ENCODE measurements around the gene ARHGEF28. TPM values are rescaled to one million over a fixed set of nuclear protein-coding genes. Genes with fewer than 3 reads are reported as not detected.

ARHGEF28 gene
- total and polyA plus RNA-seq, 2 of the 4 experiments (the other 2 are of a cell fraction) = 3.6 to 16.0 TPM

DNA sequence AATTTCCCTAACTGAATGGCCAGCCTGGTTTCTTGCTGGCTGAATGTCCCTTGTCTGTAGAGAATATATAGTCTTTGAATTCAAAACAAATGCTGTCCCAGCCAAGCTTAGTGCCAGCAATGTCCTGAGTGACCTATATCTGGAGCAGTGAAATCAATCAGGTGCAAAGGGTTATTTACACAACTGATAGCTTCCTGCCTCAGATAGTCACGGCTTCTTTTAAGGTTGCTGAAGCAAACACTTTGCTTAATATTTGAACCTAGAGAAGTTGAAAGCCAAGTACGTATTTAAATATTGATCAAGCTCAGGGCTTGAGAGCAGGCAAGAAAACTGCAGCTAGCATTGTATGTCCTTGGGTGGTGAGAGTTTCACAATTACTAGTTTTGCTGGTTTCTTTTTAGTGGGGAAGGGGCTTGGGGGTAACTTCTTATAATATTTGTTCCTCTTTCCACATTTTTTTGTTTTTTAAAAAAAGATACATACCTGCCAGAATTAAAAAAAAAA is 2.0 kb upstream of the ARHGEF28 start:
- H2AK5ac ChIP-seq (ENCODE audit: low read depth, low read length) = no peak overlapping the region
- no peaks in the 10 kb centered on the region for H3K27me3 ChIP-seq (ENCODE audit: control insufficient read depth, insufficient read depth, low read length)
- ATAC-seq (ENCODE audit: low read depth) (no peak), DNase-seq (no peak)
- H3K9me3 ChIP-seq (ENCODE audit: control insufficient read depth, insufficient read depth, low read length) = no peaks in the 10 kb centered on the region
- H4K8ac ChIP-seq (ENCODE audit: low read depth in 2 of 2, low read length in 2 of 2) = no peak overlapping the region
- no peak overlapping the region for H3K4me3 ChIP-seq (ENCODE audit: insufficient read depth, low read depth, low read length)
- H3K18ac ChIP-seq (ENCODE audit: low read depth, low read length) = no peak overlapping the region
- no peak overlapping the region for H2AK9ac ChIP-seq (replicated peaks; ENCODE audit: low read depth, low read length, poor library complexity)
- no CpG with 5 or more reads among the region's 2 CpGs for WGBS, 2 experiments (ENCODE audit: extremely low coverage in 2 of 2, insufficient read length in 1 of 2)
- H3K4ac ChIP-seq (ENCODE audit: low read depth, low read length) = no peak overlapping the region
- H2BK120ac ChIP-seq (ENCODE audit: low read depth, low read length) = no peak overlapping the region
- ChIA-PET POLR2A (ENCODE audit: unreplicated experiment) (interaction anchor here (0.5 kb wide), 1 partner anchor 19 kb away, joined by 3 read pairs; no protein-coding TSS in a partner anchor), CTCF (no interaction called here)
- in situ Hi-C loops (cut with MboI; ENCODE audit: low sequenced_read_pairs) = no loop called here
- H2AFZ ChIP-seq (replicated peaks; ENCODE audit: low read length, poor library complexity) = no peak overlapping the region
- intact Hi-C loops (cut with micrococcal nuclease) = no loop called here
- no peak overlapping the region for H3K23ac ChIP-seq (ENCODE audit: low read depth, low read length)
- peaks cover 3% of the 10 kb centered on the region; the same call in 1 of the 2 replicates for H3K4me1 ChIP-seq (ENCODE audit: control insufficient read depth, insufficient read depth, low read length)
- no peak overlapping the region for H2BK15ac ChIP-seq (ENCODE audit: low read depth, low read length)
- H4K20me1 ChIP-seq (ENCODE audit: insufficient read depth, low read length) = no peaks in the 10 kb centered on the region
- H3K79me1 ChIP-seq (ENCODE audit: low read depth in 1 of 2, low read length in 2 of 2) = peaks cover 4 to 31% of the 10 kb centered on the region in 2 experiments
- H3K27ac ChIP-seq (ENCODE audit: insufficient read depth, low read length) = no peak overlapping the region
- H2BK5ac ChIP-seq (ENCODE audit: low read depth, low read length, poor library complexity, severe bottlenecking) = no peak overlapping the region
- no peak overlapping the region for H3K4me2 ChIP-seq (ENCODE audit: low read depth, low read length)
- H4K91ac ChIP-seq (ENCODE audit: insufficient read depth, low read depth, low read length) = no peak overlapping the region
- H3K9ac ChIP-seq (ENCODE audit: low read depth, low read length) = no peak overlapping the region
- no peak overlapping the region for H3K56ac ChIP-seq (ENCODE audit: extremely low read depth, insufficient read depth, low read length)
- BruUV-seq (replicated peaks) = no TSS peak
- H3K9me1 ChIP-seq (ENCODE audit: insufficient read depth, low read length) = peaks cover 3% of the 10 kb centered on the region; the same call in 1 of the 2 replicates
- H3K14ac ChIP-seq (replicated peaks; ENCODE audit: low read depth, low read length) = no peak overlapping the region
- no peaks in the 10 kb centered on the region for H3K36me3 ChIP-seq (ENCODE audit: control insufficient read depth, insufficient read depth, low read length)
- H2BK20ac ChIP-seq (ENCODE audit: low read depth, low read length) = peak overlapping the region; percentile 8; the same call in 1 of the 2 replicates
- TF ChIP-seq RFX5 (IDR thresholded peaks at IDR 0.05; ENCODE audit: low read depth, low read length) (no peak), MAZ (IDR thresholded peaks at IDR 0.05; ENCODE audit: borderline replicate concordance, low read depth, low read length) (no peak), SMC3 (IDR thresholded peaks at IDR 0.05; ENCODE audit: low read depth, low read length) (no peak), NFE2L2 (IDR thresholded peaks at IDR 0.05; ENCODE audit: low read depth, low read length) (no peak)
- TF ChIP-seq, protein P1, sequence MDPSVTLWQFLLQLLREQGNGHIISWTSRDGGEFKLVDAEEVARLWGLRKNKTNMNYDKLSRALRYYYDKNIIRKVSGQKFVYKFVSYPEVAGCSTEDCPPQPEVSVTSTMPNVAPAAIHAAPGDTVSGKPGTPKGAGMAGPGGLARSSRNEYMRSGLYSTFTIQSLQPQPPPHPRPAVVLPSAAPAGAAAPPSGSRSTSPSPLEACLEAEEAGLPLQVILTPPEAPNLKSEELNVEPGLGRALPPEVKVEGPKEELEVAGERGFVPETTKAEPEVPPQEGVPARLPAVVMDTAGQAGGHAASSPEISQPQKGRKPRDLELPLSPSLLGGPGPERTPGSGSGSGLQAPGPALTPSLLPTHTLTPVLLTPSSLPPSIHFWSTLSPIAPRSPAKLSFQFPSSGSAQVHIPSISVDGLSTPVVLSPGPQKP (IDR thresholded peaks at IDR 0.05; ENCODE audit: borderline replicate concordance, low read depth, low read length) = no peak
- TF ChIP-seq, protein P2, sequence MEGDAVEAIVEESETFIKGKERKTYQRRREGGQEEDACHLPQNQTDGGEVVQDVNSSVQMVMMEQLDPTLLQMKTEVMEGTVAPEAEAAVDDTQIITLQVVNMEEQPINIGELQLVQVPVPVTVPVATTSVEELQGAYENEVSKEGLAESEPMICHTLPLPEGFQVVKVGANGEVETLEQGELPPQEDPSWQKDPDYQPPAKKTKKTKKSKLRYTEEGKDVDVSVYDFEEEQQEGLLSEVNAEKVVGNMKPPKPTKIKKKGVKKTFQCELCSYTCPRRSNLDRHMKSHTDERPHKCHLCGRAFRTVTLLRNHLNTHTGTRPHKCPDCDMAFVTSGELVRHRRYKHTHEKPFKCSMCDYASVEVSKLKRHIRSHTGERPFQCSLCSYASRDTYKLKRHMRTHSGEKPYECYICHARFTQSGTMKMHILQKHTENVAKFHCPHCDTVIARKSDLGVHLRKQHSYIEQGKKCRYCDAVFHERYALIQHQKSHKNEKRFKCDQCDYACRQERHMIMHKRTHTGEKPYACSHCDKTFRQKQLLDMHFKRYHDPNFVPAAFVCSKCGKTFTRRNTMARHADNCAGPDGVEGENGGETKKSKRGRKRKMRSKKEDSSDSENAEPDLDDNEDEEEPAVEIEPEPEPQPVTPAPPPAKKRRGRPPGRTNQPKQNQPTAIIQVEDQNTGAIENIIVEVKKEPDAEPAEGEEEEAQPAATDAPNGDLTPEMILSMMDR (conservative IDR thresholded peaks at IDR 0.05; ENCODE audit: low read depth, low read length) = no peak
- no peak overlapping the region for H4K5ac ChIP-seq (ENCODE audit: low read depth, low read length)
- dilution Hi-C loops (cut with HindIII; ENCODE audit: low sequenced_read_pairs, unreplicated experiment) = no loop called here
